Calu3 (cell line): ENCODE results near the gene SPATA16. TPM values are rescaled to one million over a fixed set of nuclear protein-coding genes. Genes with fewer than 3 reads are reported as not detected.

Experiments used
- BruUV-seq: library from RNA; stranded (reverse); fragments of 400-500 nt; replicated peaks from 2 replicates; lab custom pipeline; 2021; lab: Mats Ljungman, UMichigan
- CTCF ChIA-PET: fragments of 300-600 bp; sonication (Branson Sonifier 250); formaldehyde crosslinking; loops from one replicate; lab custom pipeline; 2022; ENCODE audit warnings: antibody characterized with exemption; lab: Charles Lee
- DNase-seq: peaks from one replicate; pipeline ENCODE4 v3.0.0; 2022
- H3K27ac Mint-ChIP-seq: one replicate; pipeline ENCODE4 v1.8.0; 2022; ENCODE audit warnings: mixed read lengths; ENCODE audit not compliant: unreplicated experiment
- H3K27me3 Mint-ChIP-seq: one replicate; pipeline ENCODE4 v1.8.0; 2022; ENCODE audit warnings: mixed read lengths; ENCODE audit not compliant: unreplicated experiment
- H3K36me3 Mint-ChIP-seq: one replicate; pipeline ENCODE4 v1.8.0; 2022; ENCODE audit warnings: mild to moderate bottlenecking, moderate library complexity, mixed read lengths; ENCODE audit not compliant: insufficient read depth, unreplicated experiment
- H3K4me1 Mint-ChIP-seq: one replicate; pipeline ENCODE4 v1.8.0; 2022; ENCODE audit warnings: mild to moderate bottlenecking, low read depth, mixed read lengths; ENCODE audit not compliant: unreplicated experiment
- H3K4me3 Mint-ChIP-seq: one replicate; pipeline ENCODE4 v1.8.0; 2022; ENCODE audit warnings: mild to moderate bottlenecking, low read depth, moderate library complexity, mixed read lengths; ENCODE audit not compliant: unreplicated experiment
- H3K9me3 Mint-ChIP-seq: one replicate; pipeline ENCODE4 v1.8.0; 2022; ENCODE audit warnings: low read depth, mixed read lengths; ENCODE audit not compliant: unreplicated experiment
- CTCF ChIP-seq: fragments of 200-600 bp; IDR thresholded peaks from one replicate; pipeline ENCODE4 v1.8.0; 2022; ENCODE audit warnings: antibody characterized with exemption; ENCODE audit not compliant: unreplicated experiment
- intact Hi-C: fragments of 100-400 bp; cut with micrococcal nuclease; formaldehyde crosslinking; loops from one replicate; pipeline ENCODE4 v1.10.0; 2022; ENCODE audit not compliant: unreplicated experiment
- total RNA-seq: library from RNA; stranded (reverse); gene quantifications from 2 replicates; pipeline ENCODE4 v1.2.3, GENCODE V29; 2022

The SPATA16 gene
- total RNA-seq, 1 experiment from 2014 or later, result not detected

- intact Hi-C loops, result no loop called here
- no peak for DNase-seq
- peaks cover 11% of the 10 kb centered on the region for H3K27me3 Mint-ChIP-seq
- no peaks in the 10 kb centered on the region for H3K4me1 Mint-ChIP-seq
- no peak for TF ChIP-seq CTCF
- no peaks in the 10 kb centered on the region for H3K9me3 Mint-ChIP-seq
- H3K27ac Mint-ChIP-seq, result no peak overlapping the region
- no TSS peak for BruUV-seq
- CTCF ChIA-PET, result no interaction called here
- no peaks in the 10 kb centered on the region for H3K36me3 Mint-ChIP-seq
- H3K4me3 Mint-ChIP-seq, result no peak overlapping the region
These were observed 29.7 kb downstream of the SPATA16 start for GRCh38 chr3:173111321-173111720.

GRCh38 chr3:173109143-173109542, 31.9 kb downstream of the SPATA16 start:
- H3K27me3 Mint-ChIP-seq, result peaks cover 11% of the 10 kb centered on the region
- H3K9me3 Mint-ChIP-seq, result no peaks in the 10 kb centered on the region
- no peaks in the 10 kb centered on the region for H3K4me1 Mint-ChIP-seq
- DNase-seq, result no peak
- no peak overlapping the region for H3K27ac Mint-ChIP-seq
- no peak for TF ChIP-seq CTCF
- no peak overlapping the region for H3K4me3 Mint-ChIP-seq
- no TSS peak for BruUV-seq
- intact Hi-C loops, result no loop called here
- no peaks in the 10 kb centered on the region for H3K36me3 Mint-ChIP-seq
- CTCF ChIA-PET, result no interaction called here

- intact Hi-C loops, result no loop called here
- Mint-ChIP-seq H3K4me1 (no peaks in the 10 kb centered on the region), H3K27me3 (peaks cover 7% of the 10 kb centered on the region), H3K9me3 (no peaks in the 10 kb centered on the region), H3K27ac (no peak overlapping the region), H3K4me3 (no peak overlapping the region), H3K36me3 (no peaks in the 10 kb centered on the region)
- BruUV-seq, result no TSS peak
- DNase-seq, result no peak
- TF ChIP-seq CTCF, result no peak
- CTCF ChIA-PET, result no interaction called here
These were observed 37.6 kb downstream of the SPATA16 start for GRCh38 chr3:173103469-173103868.

GRCh38 chr3:173098959-173099358, 42.1 kb downstream of the SPATA16 start:
- no peaks in the 10 kb centered on the region for H3K9me3 Mint-ChIP-seq
- H3K4me3 Mint-ChIP-seq, result no peak overlapping the region
- CTCF ChIA-PET, result interaction anchor here (0.6 kb wide), 1 partner anchor 896 kb away, joined by 5 read pairs; no protein-coding TSS in a partner anchor
- intact Hi-C loops, result no loop called here
- H3K27me3 Mint-ChIP-seq, result peaks cover 7% of the 10 kb centered on the region
- no TSS peak for BruUV-seq
- no peak overlapping the region for H3K27ac Mint-ChIP-seq
- no peak for DNase-seq
- TF ChIP-seq CTCF, result no peak
- no peaks in the 10 kb centered on the region for H3K36me3 Mint-ChIP-seq
- H3K4me1 Mint-ChIP-seq, result no peaks in the 10 kb centered on the region
